GM18951 (cell line): ENCODE measurements around the gene DOK1.

Source experiments
- POLR2A ChIP-seq: IDR thresholded peaks from 4 replicates; pipeline ENCODE4 v1.6.1; 2011; ENCODE audit warnings: mild to moderate bottlenecking; ENCODE audit not compliant: insufficient read length, insufficient read depth; ENCODE audit errors: extremely low read depth
- in situ Hi-C: fragments of 300-500 bp; cut with MboI; formaldehyde crosslinking; loops from one replicate; pipeline ENCODE4 v1.12.0; 2022; ENCODE audit warnings: low sequenced_read_pairs, mixed read lengths, inconsistent platforms; ENCODE audit not compliant: unreplicated experiment

Gene DOK1

GRCh38 chr2:74515271-74515980 lies 39.1 kb upstream of the DOK1 start:
- TF ChIP-seq POLR2A, result no peak
- in situ Hi-C loops, result no loop called here

- in situ Hi-C loops, result no loop called here
- TF ChIP-seq POLR2A, result no peak
These were observed 38.4 kb upstream of the DOK1 start for GRCh38 chr2:74515981-74516633.

- TF ChIP-seq POLR2A, result no peak
- in situ Hi-C loops, result no loop called here
These were observed 37.9 kb upstream of the DOK1 start for GRCh38 chr2:74516650-74517049.

- TF ChIP-seq POLR2A, result no peak
- in situ Hi-C loops, result no loop called here
These were observed 32.0 kb upstream of the DOK1 start for GRCh38 chr2:74522516-74522915.

- in situ Hi-C loops, result no loop called here
- no peak for TF ChIP-seq POLR2A
These were observed 30.5 kb upstream of the DOK1 start for GRCh38 chr2:74524005-74524404.

- TF ChIP-seq POLR2A, result no peak
- in situ Hi-C loops, result no loop called here
These were observed 29.4 kb upstream of the DOK1 start for GRCh38 chr2:74524955-74525716.

GRCh38 chr2:74525717-74526648 lies 28.5 kb upstream of the DOK1 start, which contains the start of gene DQX1:
TSS of gene DQX1 (minus strand) at chr2:74526231. CDS start at chr2:74525729, 502 bp downstream.
- in situ Hi-C loops, result no loop called here
- TF ChIP-seq POLR2A, result no peak

- in situ Hi-C loops, result no loop called here
- no peak for TF ChIP-seq POLR2A
These were observed 27.8 kb upstream of the DOK1 start for GRCh38 chr2:74526649-74527230.

- in situ Hi-C loops, result no loop called here
- no peak for TF ChIP-seq POLR2A
These were observed 26.8 kb upstream of the DOK1 start for GRCh38 chr2:74527741-74528140.

- no peak for TF ChIP-seq POLR2A
- in situ Hi-C loops, result no loop called here
These were observed 25.7 kb upstream of the DOK1 start for GRCh38 chr2:74528600-74529356.

GRCh38 chr2:74529357-74530238 lies 24.9 kb upstream of the DOK1 start, which contains the start of the genes AUP1 and HTRA2:
TSS of gene AUP1 (minus strand) at chr2:74529706. CDS start at chr2:74529629, 77 bp downstream.
TSS of gene HTRA2 (plus strand) at chr2:74529933. CDS start at chr2:74530007, 74 bp downstream.
- in situ Hi-C loops, result no loop called here
- TF ChIP-seq POLR2A, result peak; percentile 97
